Thyroid gland (tissue), 4 donors: Measurements from ENCODE around the gene PALLD. TPM values are rescaled to one million over a fixed set of nuclear protein-coding genes. Genes with fewer than 3 reads are reported as not detected.

ENCODE experiments used
- DNase-seq, 2 donors: peaks; one replicate each; pipeline ENCODE4 v3.0.0-alpha.2; 2019
- H3K27ac ChIP-seq, 3 donors: fragments of 200-600 bp; sonication (generic); 1 replicate in 2 of 3; 2 replicates in 1 of 3; pipeline ENCODE4 v1.5.1; 2016 to 2019; ENCODE audit warnings: mild to moderate bottlenecking in 1 of 3, moderate library complexity in 1 of 3
- H3K27me3 ChIP-seq: fragments of 200-600 bp; sonication (generic); one replicate; pipeline ENCODE4 v1.5.1; 2019
- H3K36me3 ChIP-seq, 2 donors: fragments of 200-600 bp; sonication (generic); one replicate each; pipeline ENCODE4 v1.5.1; 2016 to 2019
- H3K4me1 ChIP-seq, 2 donors: fragments of 200-600 bp; sonication (generic); one replicate each; pipeline ENCODE4 v1.5.1; 2017 to 2019
- H3K4me3 ChIP-seq, 3 donors: fragments of 200-600 bp; sonication (generic); replicated peaks in 1 of 3; 1 replicate in 2 of 3; 2 replicates in 1 of 3; pipeline ENCODE4 v1.5.1; 2016; ENCODE audit warnings: mild to moderate bottlenecking in 1 of 3
- H3K9me3 ChIP-seq: fragments of 200-600 bp; sonication (generic); one replicate; pipeline ENCODE4 v1.5.1; 2017
- CTCF ChIP-seq, 6 experiments: fragments of 200-600 bp in 3 of 6; fragments of 450-650 bp in 3 of 6; sonication (generic) in 3 of 6; IDR thresholded peaks; one replicate each; pipeline ENCODE4 v1.5.1; 2016 to 2019; ENCODE audit warnings: antibody characterized with exemption in 6 of 6, mild to moderate bottlenecking in 2 of 6, inconsistent platforms in 1 of 6, moderate library complexity in 1 of 6
- POLR2A ChIP-seq, 2 donors: fragments of 450-650 bp; IDR thresholded peaks; one replicate each; pipeline ENCODE4 v1.6.1; 2017; ENCODE audit warnings: antibody characterized with exemption in 2 of 2, mild to moderate bottlenecking in 2 of 2, moderate library complexity in 1 of 2
- WGBS, 2 donors: methylation state at CpG; one replicate each; pipeline ENCODE4 v1.1.5; 2017; 5-methylcytosine and 5-hydroxymethylcytosine counted together
- intact Hi-C: fragments of 100-400 bp; cut with DNase I; formaldehyde crosslinking; loops from one replicate; pipeline ENCODE4 v1.15.1; 2023
- total RNA-seq, 4 donors: library from RNA; depleted of rRNA; stranded (reverse); fragments of >200 nt; gene quantifications; one replicate each; pipeline ENCODE4 v1.2.3, GENCODE V29; 2016

Gene PALLD
- total RNA-seq, 4 donors from 2014 or later, result 152 to 311 (median 226) TPM

GRCh38 chr4:168666531-168666930 is 169.7 kb downstream of the PALLD start:
- Histone ChIP-seq H3K4me1 (peaks cover 32 to 36% of the 10 kb centered on the region in 2 donors), H3K4me3 (no peak overlapping the region), H3K27me3 (no peaks in the 10 kb centered on the region), H3K36me3 (no peaks in the 10 kb centered on the region), H3K27ac (no peak overlapping the region), H3K9me3 (no peaks in the 10 kb centered on the region)
- no peak for TF ChIP-seq POLR2A (IDR thresholded peaks at IDR 0.05)
- no peak for TF ChIP-seq CTCF (IDR thresholded peaks at IDR 0.05)
- intact Hi-C loops, result no loop called here
- DNase-seq, result no peak
- 70 to 76% methylated on average over 2 of the region's 2 CpGs for WGBS, 2 donors

- WGBS, 2 donors, result 53 to 58% methylated on average over 3 of the region's 3 CpGs
- Histone ChIP-seq H3K9me3 (no peaks in the 10 kb centered on the region), H3K4me3 (no peak overlapping the region), H3K4me1 (peaks cover 30% of the 10 kb centered on the region in 2 donors), H3K27ac (peak overlapping the region in 1 of 3 donors; percentile 13), H3K27me3 (no peaks in the 10 kb centered on the region), H3K36me3 (no peaks in the 10 kb centered on the region)
- no peak for TF ChIP-seq POLR2A (IDR thresholded peaks at IDR 0.05)
- TF ChIP-seq CTCF (IDR thresholded peaks at IDR 0.05), result no peak
- intact Hi-C loops, result no loop called here
- no peak for DNase-seq
Observed at GRCh38 chr4:168667376-168667775, 170.5 kb downstream of the PALLD start.

GRCh38 chr4:168667921-168668320 is 171.1 kb downstream of the PALLD start:
- H3K27me3 ChIP-seq, result no peaks in the 10 kb centered on the region
- 84 to 87% methylated on average over 2 of the region's 2 CpGs for WGBS, 2 donors
- no peak overlapping the region for H3K4me3 ChIP-seq
- no peaks in the 10 kb centered on the region for H3K36me3 ChIP-seq
- intact Hi-C loops, result no loop called here
- no peak for TF ChIP-seq POLR2A (IDR thresholded peaks at IDR 0.05)
- no peak for TF ChIP-seq CTCF (IDR thresholded peaks at IDR 0.05)
- H3K4me1 ChIP-seq, result peaks cover 24 to 25% of the 10 kb centered on the region in 2 donors
- DNase-seq, result no peak
- H3K9me3 ChIP-seq, result no peaks in the 10 kb centered on the region
- no peak overlapping the region for H3K27ac ChIP-seq

GRCh38 chr4:168673476-168673875 is 176.6 kb downstream of the PALLD start:
- Histone ChIP-seq H3K4me1 (peaks cover 7 to 12% of the 10 kb centered on the region in 2 donors), H3K27me3 (no peaks in the 10 kb centered on the region), H3K9me3 (no peaks in the 10 kb centered on the region), H3K4me3 (no peak overlapping the region), H3K36me3 (no peaks in the 10 kb centered on the region), H3K27ac (no peak overlapping the region)
- WGBS, 2 donors, result 86 to 90% methylated on average over 11 of the region's 11 CpGs
- DNase-seq, result no peak
- intact Hi-C loops, result no loop called here
- no peak for TF ChIP-seq CTCF (IDR thresholded peaks at IDR 0.05)
- TF ChIP-seq POLR2A (IDR thresholded peaks at IDR 0.05), result no peak

- no peak for DNase-seq
- Histone ChIP-seq H3K9me3 (no peaks in the 10 kb centered on the region), H3K4me3 (no peak overlapping the region), H3K27ac (no peak overlapping the region), H3K4me1 (peaks cover 7 to 12% of the 10 kb centered on the region in 2 donors), H3K27me3 (no peaks in the 10 kb centered on the region), H3K36me3 (no peaks in the 10 kb centered on the region)
- WGBS, 2 donors, result 73 to 76% methylated on average over 6 of the region's 6 CpGs
- TF ChIP-seq POLR2A (IDR thresholded peaks at IDR 0.05), result no peak
- no peak for TF ChIP-seq CTCF (IDR thresholded peaks at IDR 0.05)
- intact Hi-C loops, result no loop called here
Observed at GRCh38 chr4:168674077-168674747, 177.4 kb downstream of the PALLD start.
